Fibroblast of upper back skin (primary cell): ENCODE results near the gene RALBP1.

Source experiments
- DNase-seq: peaks from one replicate; pipeline ENCODE4 v3.0.0-alpha.2; 2013

Gene RALBP1

DNA sequence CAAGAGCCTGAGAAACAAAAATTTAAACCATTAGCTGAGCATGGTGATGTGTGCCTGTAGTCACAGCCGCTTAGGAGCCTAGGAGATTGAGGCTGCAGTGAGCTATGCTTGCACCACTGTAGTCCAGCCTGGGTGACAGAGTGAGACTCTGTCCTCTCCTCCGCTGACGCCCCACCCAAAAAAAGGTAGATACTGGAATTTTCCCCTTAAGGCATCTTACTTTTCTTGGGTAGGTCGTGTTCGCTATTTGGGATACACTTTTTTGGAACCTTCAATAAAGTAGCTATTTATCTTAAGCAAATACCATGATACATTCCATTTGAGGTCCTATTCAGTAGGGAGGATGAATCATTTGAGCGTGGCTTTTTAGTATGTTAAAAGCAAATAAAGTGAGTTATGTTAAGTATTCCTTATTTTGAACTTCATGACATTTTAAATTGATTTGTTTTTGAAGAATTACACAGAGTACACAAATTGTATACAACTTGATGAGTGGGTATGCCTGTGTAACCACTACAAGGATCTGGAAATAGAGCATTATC lies 38.7 kb downstream of the RALBP1 start:
- peak; percentile 80 for DNase-seq

DNA sequence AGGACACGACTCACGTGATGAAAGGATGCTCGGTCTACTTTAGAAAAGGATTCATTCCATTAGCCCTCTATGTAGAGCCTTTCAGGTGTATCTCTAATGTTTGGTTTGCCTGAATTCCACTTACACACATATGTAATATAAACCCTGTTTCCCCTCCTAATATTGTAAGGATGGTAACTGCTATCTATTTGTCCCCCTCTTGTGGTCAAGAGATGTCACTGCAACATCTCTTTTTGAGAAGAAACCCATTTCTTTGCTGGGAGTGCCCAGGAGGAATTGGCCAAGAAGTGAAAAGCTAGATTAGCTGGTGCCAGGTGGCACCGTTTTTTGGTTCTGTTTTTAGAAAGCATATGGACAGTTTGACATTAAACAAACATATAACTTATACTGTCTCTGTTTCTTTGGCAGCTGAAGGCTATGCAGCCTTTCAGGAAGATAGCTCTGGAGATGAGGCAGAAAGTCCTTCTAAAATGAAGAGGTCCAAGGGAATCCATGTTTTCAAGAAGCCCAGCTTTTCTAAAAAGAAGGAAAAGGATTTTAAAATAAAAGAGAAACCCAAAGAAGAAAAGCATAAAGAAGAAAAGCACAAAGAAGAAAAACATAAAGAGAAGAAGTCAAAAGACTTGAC lies 41.2 kb downstream of the RALBP1 start:
- peak; percentile 56 for DNase-seq

DNA sequence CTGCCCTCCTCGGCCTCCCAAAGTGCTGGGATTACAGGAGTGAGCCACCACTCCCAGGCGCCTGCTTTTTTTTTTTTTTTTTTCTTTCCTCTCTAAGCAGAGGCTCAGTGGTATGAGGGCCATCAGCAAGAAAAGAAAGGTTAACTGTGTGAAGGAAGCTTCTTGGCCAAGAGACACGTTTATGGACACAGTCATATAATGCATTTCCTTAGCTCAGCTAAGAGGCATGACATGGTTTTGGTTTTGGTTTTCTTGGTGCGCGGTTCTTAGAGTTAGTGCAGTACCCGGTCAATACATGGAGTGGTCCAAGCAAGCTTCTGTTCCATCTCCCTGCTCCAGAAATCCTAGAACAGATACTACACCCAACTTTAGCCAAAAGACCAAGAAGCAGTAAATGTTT lies 42.6 kb downstream of the RALBP1 start:
- no peak for DNase-seq

DNA sequence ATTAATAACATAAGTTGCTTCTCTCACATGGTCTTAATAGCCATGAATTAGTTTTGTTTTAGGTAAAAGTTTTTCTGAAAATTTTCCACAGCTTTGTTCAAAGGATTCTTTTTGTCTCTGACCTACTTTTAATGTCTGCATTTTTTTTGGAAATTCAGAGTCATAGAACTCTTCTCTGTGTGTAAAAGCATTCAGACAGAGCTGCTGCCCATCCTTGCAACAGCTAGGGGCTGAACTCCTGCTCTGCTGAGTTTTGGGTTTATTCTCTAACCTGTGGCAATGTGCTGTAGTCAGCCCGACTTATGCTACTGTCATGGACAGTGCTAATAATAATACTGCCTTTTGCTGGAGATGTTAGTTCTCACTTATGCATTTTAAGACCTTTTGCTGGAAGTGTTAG lies 44.1 kb downstream of the RALBP1 start:
- DNase-seq = no peak

DNA sequence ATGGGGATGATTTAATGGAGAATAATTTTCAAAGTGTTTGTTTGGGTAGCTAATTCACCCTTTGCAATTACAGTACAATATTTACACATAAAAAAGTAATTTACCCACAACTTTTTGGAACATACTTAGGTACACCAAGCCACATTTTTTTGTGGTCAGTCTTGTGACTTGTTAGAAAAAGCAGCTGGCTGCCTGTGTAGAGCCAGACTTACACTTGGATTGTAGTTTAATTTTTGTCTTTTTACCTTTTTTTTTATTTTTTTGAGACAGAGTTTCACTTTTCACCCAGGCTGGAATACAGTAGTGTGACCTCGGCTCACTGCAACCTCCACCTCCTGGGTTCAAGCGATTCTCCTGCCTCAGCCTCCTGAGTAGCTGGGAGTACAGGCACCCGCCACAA lies 45.4 kb downstream of the RALBP1 start:
- DNase-seq = no peak

DNA sequence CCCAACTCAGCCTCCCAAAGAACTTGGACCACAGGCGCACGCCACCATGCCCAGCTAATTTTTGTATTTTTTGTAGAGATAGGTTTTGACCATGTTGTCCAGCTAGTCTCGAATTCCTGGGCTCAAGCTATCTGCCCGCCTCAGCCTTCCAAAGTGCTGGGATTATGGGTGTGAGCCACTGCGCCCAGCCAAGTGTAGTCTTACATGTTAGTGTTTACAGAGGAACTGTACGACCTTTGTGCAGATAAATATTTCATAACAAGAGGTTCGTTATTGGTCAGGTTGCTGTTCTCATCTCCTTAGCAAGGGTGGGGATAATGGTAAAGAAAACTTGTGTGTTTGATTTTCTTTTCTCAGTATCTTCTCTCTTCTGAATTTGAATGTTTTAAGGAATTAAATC lies 46.5 kb downstream of the RALBP1 start:
- no peak for DNase-seq

DNA sequence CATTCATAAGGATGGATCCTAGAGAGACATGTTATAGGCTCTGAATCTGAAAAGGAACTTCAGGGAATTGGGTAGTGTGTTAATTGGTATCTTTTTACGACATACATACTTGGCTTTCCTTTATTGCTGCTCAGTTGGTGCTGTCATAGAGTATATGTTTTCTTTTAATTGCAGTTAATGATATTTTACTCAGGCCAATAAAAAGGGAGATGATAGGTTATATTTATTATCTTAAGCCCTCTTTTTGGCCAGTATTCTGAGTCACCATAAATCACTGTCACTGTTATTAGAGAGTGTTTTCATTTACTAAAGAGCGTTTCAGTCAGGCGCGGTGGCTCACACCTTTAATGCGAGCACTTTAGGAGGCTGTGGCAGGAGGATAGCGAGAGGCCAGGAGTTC lies 47.6 kb downstream of the RALBP1 start:
- no peak for DNase-seq

DNA sequence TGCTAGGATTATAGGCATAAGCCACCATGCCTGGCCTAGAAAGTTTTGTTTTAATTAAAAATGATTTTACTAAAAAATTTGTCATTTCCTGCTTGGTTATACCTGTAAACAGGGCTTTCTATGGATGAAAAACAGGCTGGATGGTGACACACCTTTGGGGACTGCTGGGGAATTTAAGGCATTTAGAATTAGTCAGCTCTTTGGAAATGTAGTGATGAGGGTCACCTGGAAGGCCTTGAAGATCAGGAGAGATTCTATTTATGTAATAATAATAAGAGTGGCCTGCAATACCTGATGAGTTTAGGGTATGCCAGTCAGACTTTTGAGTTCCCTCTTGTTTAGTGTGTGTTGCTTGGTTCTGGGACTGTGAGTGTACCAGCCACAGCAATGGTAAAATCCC lies 51.1 kb downstream of the RALBP1 start:
- DNase-seq = no peak

DNA sequence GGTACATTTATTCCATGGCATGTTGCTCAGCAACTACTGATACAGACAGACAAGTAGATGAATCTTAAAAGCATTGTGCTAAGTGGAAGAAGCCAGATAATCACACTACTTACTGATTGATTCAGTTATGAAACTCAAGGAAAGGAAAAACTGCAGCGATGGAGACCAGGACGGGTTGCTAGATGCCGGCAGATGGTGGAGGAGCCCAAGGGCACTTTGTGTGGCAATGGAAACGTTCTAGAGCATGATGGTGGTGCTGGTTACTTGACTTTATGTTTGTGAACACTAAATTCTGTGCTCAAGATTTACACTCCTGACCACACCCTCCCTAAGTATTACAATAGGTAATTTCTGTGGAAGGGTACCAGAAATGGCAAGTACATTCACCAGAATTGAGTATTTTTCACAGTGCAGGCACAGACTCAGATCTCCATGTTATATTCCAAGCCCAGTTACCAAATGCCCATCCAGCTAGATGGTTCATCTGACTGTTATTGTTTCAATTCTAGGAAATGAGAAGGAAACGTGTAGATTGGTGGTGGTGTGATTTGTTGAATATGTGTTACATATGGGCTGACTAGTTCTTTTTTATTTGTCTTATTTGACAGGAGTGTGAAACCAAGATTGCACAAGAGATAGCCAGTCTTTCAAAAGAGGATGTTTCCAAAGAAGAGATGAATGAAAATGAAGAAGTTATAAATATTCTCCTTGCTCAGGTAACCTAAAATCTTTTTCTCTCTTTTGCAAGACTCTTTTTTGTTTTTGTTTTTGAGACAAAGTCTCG lies 55.1 kb downstream of the RALBP1 start:
- DNase-seq = no peak

DNA sequence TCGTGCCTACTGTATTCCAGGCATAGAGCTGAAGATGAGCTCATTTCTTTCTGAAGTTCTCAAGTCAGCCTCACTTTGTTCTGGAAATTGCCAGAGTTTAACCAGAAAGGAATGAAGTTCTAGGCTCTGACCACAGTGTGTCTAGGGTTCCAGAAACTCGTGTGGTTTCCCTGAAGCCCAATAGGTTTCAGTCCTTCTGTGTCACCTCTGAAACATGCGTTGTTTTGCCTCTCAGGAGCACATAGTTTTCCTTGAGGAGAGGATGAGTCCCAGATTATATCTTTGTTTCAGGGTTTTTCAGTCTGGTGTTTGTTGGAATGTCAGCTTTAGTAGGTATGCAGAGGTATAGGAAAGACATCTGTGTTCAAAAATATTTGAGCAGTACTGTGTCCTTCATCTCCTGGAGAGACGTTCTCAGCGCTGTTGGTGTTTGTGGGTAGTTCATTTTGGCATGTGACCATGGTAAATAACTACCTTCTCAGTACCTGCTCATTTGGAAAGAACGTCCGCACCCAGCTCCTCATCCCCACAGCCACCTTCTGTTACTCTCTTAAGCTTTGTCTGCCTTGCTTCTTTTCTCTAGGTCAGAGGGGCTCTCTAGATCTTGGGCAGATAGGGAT lies 56.6 kb downstream of the RALBP1 start:
- DNase-seq = peak; percentile 45

DNA sequence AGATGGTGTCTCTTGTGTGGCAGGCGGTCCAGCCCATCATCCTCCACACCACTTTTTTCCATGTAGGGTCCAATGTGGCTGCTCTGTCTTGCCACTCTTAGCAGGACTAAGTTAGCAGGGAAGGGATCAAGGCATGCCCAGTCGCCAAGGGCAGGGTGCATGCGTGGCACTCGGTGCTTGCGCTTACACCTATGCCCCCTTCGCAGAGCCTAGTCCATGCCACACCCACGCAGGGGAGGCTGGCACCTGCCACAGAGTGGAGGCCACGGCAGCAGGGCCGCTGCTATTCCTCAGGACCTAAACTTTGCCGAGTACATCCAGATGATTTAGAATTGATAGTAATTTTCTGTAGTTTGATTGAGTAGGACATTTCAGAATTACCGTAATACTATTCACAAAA lies 59.5 kb downstream of the RALBP1 start:
- DNase-seq = no peak

DNA sequence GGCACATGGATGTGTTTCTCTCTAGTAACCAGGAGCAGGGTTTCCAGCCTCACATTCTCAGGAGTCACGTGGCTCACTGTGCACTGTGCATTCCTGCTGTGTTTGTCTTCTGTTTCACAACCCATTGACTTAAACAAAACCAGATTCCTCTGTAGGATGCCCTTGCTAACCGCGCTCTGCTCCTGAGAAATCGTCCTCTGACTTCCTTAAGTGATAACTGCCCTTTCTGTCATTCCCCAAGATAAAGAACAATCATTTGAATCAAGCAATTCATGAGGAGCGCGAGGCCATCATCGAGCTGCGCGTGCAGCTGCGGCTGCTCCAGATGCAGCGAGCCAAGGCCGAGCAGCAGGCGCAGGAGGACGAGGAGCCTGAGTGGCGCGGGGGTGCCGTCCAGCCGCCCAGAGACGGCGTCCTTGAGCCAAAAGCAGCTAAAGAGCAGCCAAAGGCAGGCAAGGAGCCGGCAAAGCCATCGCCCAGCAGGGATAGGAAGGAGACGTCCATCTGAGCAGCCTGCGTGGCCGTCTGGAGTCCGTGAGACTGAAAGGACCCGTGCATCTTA lies 60.2 kb downstream of the RALBP1 start:
- DNase-seq = peak; percentile 97

DNA sequence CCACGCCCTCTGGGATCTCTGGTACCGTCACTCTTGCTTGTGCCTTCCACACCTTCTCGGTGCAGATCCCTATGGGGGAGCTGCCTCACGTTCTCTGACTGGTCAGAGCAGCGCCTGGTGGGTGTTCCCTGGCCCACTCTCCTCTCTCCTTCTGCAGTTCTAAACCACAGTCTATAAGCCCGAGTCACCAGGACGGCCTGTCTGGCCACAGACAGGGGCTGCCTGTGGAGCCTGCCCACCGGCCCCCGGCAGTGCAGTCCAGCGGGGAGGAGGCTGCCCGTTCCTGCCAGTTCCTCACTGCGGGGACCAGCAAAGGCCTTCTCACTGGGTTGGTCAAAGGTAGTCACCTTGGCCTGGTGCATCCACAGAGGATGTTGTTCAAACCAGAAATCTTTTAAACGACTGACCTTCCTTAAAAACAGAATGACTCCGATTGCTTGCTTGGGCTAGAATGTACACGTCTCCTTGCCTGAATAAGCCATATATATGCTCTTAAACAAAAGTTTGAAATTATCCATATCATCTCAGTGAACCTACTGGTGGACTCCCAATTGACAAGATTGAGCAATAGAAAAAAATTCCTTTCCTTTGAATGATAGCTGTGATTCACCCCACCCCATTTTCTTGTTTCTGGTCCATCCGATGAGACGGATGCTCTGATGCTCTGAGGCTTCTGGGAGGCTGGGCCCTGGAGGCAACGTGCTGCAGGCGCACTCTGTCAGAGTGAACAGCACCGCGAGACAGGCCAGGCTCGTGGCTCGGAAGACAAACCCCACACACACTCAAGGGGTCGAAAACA lies 61.2 kb downstream of the RALBP1 start:
- DNase-seq = peak; percentile 77

DNA sequence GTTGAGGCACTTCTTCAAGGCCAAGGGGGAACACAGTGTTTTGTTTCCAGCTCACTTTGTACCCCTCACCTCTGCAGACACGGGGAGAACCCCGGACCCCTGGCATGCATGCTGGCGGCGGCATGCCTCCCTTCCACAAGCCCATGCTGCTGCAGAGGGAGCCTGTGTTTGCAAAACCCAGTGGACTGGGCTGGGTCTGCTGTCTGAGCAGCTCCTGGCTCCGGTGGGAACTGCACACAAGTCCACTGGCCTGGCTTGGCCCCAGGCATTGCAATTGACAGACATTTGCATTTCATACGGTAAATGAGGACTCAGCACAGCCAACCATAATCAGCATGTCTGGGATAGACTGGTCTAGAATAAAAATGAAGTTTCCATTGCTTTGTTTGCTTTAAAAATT lies 62.4 kb downstream of the RALBP1 start:
- no peak for DNase-seq

DNA sequence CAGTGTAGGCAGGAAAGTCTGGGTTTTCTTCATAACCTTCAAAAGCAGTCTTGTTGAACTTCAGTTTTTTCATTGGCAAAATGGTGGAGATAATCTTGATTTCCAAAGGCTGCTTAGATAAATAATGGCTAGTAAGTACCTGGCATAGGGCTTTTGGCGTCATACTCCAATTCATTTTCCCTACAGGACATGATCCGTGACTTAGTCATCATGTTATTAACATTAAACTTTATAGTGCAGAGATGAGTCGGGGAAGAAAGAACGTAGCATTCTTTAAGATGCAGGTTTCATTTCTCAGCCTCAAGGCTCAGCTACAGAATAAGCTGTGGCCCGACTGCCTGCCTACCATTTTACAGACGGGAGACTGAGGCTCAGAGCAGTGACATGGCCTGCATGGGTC lies 64.0 kb downstream of the RALBP1 start:
- peak; percentile 81 for DNase-seq

DNA sequence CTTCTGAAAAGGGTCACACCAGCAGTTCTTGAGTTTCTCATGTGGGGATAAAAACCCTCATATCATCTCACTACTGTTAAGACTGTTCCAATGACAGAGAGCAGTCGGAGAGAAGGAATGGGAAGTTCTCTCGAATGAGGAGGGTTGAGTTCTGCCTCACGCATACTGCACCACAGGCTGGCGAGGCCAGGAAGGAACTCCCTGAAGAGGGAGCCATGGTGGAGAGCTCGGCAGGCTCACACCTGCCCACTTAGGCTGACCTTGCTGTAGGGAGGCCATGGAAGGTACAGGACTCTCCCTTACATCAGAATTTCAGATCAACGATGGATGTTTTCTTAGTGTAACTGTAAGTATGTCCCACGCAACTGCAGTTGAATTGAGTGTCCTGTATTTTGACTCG lies 64.6 kb downstream of the RALBP1 start:
- DNase-seq = no peak

DNA sequence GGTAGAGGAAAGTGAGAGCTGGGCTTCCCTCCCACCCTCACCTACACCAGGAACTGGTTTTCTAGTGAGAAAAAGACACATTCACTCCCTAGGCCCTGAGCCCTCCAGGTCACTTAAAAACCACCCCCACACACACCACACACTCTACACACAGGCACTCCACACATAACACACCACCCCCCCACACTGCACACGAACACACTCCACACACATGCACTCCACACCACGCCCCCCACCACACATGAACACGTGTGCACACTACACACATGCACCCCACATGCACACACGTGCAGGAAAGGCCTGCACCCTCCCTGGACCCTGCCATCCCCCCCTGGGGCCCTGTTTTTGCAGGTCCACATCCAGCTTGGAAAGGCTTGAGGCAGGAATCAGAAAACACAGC lies 67.6 kb downstream of the RALBP1 start:
- no peak for DNase-seq

DNA sequence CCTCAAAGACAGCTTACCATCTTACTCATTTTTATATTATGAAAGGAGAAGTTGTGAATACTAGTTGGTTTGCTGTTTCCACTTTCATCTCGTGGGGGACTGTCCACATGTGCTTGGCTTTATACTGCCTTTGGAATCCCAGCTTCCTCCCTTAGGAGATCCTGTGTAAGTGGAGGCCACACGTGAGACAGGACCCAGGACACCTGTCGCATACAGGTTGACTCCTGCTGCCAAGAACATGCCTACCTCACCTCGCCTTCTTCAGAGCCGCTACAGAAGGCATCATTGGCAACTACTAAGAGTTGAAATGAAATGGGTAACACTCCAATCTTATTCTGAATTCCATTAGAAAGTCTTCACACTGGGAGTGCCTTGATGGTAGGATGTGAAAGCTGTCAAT lies 69.7 kb downstream of the RALBP1 start:
- no peak for DNase-seq

DNA sequence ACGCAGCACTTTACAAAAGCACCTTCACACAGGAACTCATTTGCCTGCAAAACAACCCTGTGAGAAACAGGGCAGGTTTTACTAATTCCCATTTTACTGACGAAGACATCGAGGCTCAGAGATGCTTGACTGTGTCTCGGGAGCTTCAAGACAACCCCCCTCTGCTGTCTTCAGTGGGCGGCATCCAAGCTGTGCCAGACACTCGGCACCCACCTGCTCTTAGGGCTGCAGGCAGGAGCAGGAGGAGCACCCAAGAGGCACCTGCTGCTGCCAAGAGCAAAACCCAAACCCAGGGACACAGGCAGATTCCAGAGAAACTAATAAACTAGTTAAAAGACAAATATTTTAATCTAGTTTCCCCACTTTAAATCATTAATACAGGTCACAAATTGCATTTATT lies 71.2 kb downstream of the RALBP1 start:
- DNase-seq = no peak

DNA sequence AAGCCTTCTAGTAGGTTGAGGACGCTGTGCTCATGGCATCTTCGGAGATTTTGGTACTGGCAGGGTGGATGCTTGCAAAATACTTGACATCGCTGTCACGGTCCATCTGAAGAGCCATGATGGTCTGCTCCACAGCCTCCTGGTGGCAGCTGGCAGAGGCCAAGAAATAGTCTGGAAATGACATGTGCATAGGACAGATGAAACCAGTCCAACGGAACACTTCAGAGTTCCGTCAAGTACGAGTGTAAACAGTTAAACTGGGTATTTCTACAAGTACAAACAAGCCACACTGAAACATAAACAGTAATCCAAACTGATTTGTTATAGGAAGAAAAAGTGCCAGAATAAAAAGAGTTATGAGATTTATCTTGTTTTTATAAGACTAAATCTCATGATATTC lies 72.5 kb downstream of the RALBP1 start:
- DNase-seq = no peak

DNA sequence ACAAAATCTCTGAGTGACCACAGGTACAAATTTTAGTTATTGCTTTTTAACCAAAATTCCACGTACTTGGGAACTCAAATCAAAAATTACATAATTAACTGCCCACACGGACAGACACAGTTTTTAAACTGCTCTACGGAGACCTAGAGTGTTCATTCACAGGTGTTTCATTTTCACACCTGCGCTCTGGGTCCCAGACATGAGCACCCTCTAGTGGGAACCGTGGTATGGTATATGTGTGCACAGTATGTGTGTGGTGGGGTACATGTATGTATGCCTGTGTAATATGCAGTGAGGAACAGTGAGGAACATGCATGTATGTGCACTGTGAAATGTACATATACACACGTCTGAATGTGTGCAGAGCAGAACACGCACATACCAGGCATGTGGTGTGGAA lies 74.1 kb downstream of the RALBP1 start:
- DNase-seq = no peak

DNA sequence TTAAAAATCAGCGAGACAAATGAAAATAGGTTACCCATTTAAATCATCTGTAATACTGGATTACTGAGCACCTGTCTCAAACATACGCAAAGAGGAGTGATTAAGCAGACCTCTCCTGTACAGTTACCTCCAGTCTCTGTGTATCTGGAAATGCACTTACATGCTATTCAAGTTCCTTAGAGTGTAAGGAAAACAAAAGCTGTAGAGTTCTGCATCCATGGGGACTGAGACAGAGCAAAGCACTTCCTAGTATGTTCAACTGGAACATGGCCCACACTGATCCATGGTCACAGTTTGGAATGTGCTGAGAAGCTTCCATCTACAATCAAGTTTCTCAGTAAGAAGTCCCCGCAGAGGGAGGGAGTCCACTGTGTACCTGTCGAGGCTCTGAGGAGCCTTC lies 75.1 kb downstream of the RALBP1 start:
- DNase-seq = no peak

DNA sequence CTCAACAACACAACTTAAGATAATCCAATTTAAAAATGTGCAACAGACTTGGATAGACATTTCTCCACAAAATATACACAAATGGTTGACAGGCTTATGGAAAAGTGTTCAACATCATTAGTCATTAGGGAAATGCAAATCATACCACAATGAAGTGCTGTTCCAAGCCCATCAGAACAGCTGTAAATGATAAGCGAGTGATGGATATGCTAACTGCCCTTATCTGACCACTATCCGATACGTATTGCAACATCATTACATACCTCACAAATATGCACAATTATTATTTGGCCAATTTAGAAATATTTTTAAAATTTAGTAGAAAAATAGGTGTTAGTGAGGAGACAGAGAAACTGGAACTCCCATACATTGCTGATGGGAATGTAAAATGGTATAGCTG lies 76.9 kb downstream of the RALBP1 start:
- peak; percentile 27 for DNase-seq
